GM18508 (cell line): ENCODE data around the gene ARMH4.
"Not testable (repeated sequence)": the region's sequence is repeated elsewhere in the genome, so short reads cannot be mapped to it uniquely, and the experiment has no call there.

Source experiments
- ATAC-seq: cut with Tn5 transposase; IDR thresholded peaks from one replicate; pipeline ENCODE4 v1.9.1; 2021; ENCODE audit warnings: moderate number of reproducible peaks; ENCODE audit not compliant: insufficient read depth, unreplicated experiment

Gene ARMH4

GRCh38 chr14:58146399-58146798 is 5.6 kb downstream of the ARMH4 start:
- no peak for ATAC-seq

GRCh38 chr14:58145936-58146335 is 6.1 kb downstream of the ARMH4 start:
- no peak for ATAC-seq

GRCh38 chr14:58143106-58143505 is 8.9 kb downstream of the ARMH4 start:
- ATAC-seq = no peak

GRCh38 chr14:58141893-58142292 is 10.1 kb downstream of the ARMH4 start:
- ATAC-seq = no peak

GRCh38 chr14:58138714-58139482 is 13.1 kb downstream of the ARMH4 start:
- no peak for ATAC-seq

GRCh38 chr14:58138031-58138713 is 13.8 kb downstream of the ARMH4 start:
- no peak for ATAC-seq

- no peak for ATAC-seq
Observed at GRCh38 chr14:58133739-58134138, 18.3 kb downstream of the ARMH4 start.

GRCh38 chr14:58131386-58131785 is 20.6 kb downstream of the ARMH4 start:
- ATAC-seq = no peak

- no peak for ATAC-seq
Observed at GRCh38 chr14:58130116-58130782, 21.8 kb downstream of the ARMH4 start.

- no peak for ATAC-seq
Observed at GRCh38 chr14:58129208-58129607, 22.8 kb downstream of the ARMH4 start.

- no peak for ATAC-seq
Observed at GRCh38 chr14:58128416-58128815, 23.6 kb downstream of the ARMH4 start.

GRCh38 chr14:58122546-58122945 is 29.5 kb downstream of the ARMH4 start:
- not testable (repeated sequence) for ATAC-seq

- ATAC-seq = no peak
Observed at GRCh38 chr14:58121530-58122186, 30.4 kb downstream of the ARMH4 start.

GRCh38 chr14:58119381-58119780 is 32.6 kb downstream of the ARMH4 start:
- no peak for ATAC-seq

- ATAC-seq = no peak
Observed at GRCh38 chr14:58118097-58118815, 33.8 kb downstream of the ARMH4 start.

- ATAC-seq = no peak
Observed at GRCh38 chr14:58109744-58110143, 42.3 kb downstream of the ARMH4 start.

- ATAC-seq = no peak
Observed at GRCh38 chr14:58108717-58109116, 43.3 kb downstream of the ARMH4 start.

GRCh38 chr14:58107947-58108552 is 44.0 kb downstream of the ARMH4 start:
- no peak for ATAC-seq

- no peak for ATAC-seq
Observed at GRCh38 chr14:58107041-58107440, 45.0 kb downstream of the ARMH4 start.

- ATAC-seq = no peak
Observed at GRCh38 chr14:58106446-58106845, 45.6 kb downstream of the ARMH4 start.
